Thyroid gland (tissue), 4 donors: ENCODE measurements around the gene NKX2-2. TPM values are rescaled to one million over a fixed set of nuclear protein-coding genes. Genes with fewer than 3 reads are reported as not detected.

Experiments
- DNase-seq, 2 donors: peaks; one replicate each; pipeline ENCODE4 v3.0.0-alpha.2; 2019
- H3K27ac ChIP-seq, 3 donors: fragments of 200-600 bp; sonication (generic); 1 replicate in 2 of 3; 2 replicates in 1 of 3; pipeline ENCODE4 v1.5.1; 2016 to 2019; ENCODE audit warnings: mild to moderate bottlenecking in 1 of 3, moderate library complexity in 1 of 3
- H3K27me3 ChIP-seq: fragments of 200-600 bp; sonication (generic); one replicate; pipeline ENCODE4 v1.5.1; 2019
- H3K36me3 ChIP-seq, 2 donors: fragments of 200-600 bp; sonication (generic); one replicate each; pipeline ENCODE4 v1.5.1; 2016 to 2019
- H3K4me1 ChIP-seq, 2 donors: fragments of 200-600 bp; sonication (generic); one replicate each; pipeline ENCODE4 v1.5.1; 2017 to 2019
- H3K4me3 ChIP-seq, 3 donors: fragments of 200-600 bp; sonication (generic); replicated peaks in 1 of 3; 1 replicate in 2 of 3; 2 replicates in 1 of 3; pipeline ENCODE4 v1.5.1; 2016; ENCODE audit warnings: mild to moderate bottlenecking in 1 of 3
- H3K9me3 ChIP-seq: fragments of 200-600 bp; sonication (generic); one replicate; pipeline ENCODE4 v1.5.1; 2017
- POLR2A ChIP-seq, 2 donors: fragments of 450-650 bp; IDR thresholded peaks; one replicate each; pipeline ENCODE4 v1.6.1; 2017; ENCODE audit warnings: antibody characterized with exemption in 2 of 2, mild to moderate bottlenecking in 2 of 2, moderate library complexity in 1 of 2
- WGBS, 2 donors: methylation state at CpG; one replicate each; pipeline ENCODE4 v1.1.5; 2017; 5-methylcytosine and 5-hydroxymethylcytosine counted together
- intact Hi-C: fragments of 100-400 bp; cut with DNase I; formaldehyde crosslinking; loops from one replicate; pipeline ENCODE4 v1.15.1; 2023
- total RNA-seq, 4 donors: library from RNA; depleted of rRNA; stranded (reverse); fragments of >200 nt; gene quantifications; one replicate each; pipeline ENCODE4 v1.2.3, GENCODE V29; 2016
- TF ChIP-seq, protein P1 (sequence below), 6 experiments: fragments of 200-600 bp in 3 of 6; fragments of 450-650 bp in 3 of 6; sonication (generic) in 3 of 6; IDR thresholded peaks; one replicate each; pipeline ENCODE4 v1.5.1; 2016 to 2019; ENCODE audit warnings: antibody characterized with exemption in 6 of 6, mild to moderate bottlenecking in 2 of 6, inconsistent platforms in 1 of 6, moderate library complexity in 1 of 6

Gene NKX2-2
- total RNA-seq, 4 donors from 2014 or later, result 0.42 TPM; not detected in 3

DNA sequence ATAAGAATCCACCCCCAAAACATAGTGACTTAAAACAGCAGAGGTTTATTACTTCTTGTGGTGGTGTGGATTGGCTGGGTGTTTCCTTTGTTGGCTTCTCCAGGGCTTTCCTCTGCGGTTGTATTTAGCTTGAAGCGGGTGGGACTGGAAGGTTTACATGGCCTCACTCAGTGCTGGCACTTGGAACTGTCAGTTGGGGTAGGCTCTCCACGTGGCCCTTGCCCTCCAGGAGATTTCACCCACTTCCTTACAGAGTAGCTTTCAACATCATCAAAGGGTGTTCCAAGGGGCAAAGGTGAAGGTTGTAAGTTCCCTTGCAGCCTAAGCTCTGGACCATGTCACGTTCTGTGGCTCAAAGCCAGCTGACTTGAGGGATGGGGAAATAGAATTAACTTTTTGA is 32.5 kb upstream of the NKX2-2 start:
- DNase-seq, result no peak
- H3K9me3 ChIP-seq, result no peaks in the 10 kb centered on the region
- no peak for TF ChIP-seq POLR2A (IDR thresholded peaks at IDR 0.05)
- TF ChIP-seq, protein P1, sequence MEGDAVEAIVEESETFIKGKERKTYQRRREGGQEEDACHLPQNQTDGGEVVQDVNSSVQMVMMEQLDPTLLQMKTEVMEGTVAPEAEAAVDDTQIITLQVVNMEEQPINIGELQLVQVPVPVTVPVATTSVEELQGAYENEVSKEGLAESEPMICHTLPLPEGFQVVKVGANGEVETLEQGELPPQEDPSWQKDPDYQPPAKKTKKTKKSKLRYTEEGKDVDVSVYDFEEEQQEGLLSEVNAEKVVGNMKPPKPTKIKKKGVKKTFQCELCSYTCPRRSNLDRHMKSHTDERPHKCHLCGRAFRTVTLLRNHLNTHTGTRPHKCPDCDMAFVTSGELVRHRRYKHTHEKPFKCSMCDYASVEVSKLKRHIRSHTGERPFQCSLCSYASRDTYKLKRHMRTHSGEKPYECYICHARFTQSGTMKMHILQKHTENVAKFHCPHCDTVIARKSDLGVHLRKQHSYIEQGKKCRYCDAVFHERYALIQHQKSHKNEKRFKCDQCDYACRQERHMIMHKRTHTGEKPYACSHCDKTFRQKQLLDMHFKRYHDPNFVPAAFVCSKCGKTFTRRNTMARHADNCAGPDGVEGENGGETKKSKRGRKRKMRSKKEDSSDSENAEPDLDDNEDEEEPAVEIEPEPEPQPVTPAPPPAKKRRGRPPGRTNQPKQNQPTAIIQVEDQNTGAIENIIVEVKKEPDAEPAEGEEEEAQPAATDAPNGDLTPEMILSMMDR (IDR thresholded peaks at IDR 0.05), result no peak
- no peaks in the 10 kb centered on the region for H3K36me3 ChIP-seq
- H3K27ac ChIP-seq, result no peak overlapping the region
- intact Hi-C loops, result no loop called here
- H3K27me3 ChIP-seq, result no peaks in the 10 kb centered on the region
- H3K4me3 ChIP-seq, result no peak overlapping the region
- 29 to 50% methylated on average over 4 of the region's 4 CpGs for WGBS, 2 donors
- H3K4me1 ChIP-seq, result no peaks in the 10 kb centered on the region

DNA sequence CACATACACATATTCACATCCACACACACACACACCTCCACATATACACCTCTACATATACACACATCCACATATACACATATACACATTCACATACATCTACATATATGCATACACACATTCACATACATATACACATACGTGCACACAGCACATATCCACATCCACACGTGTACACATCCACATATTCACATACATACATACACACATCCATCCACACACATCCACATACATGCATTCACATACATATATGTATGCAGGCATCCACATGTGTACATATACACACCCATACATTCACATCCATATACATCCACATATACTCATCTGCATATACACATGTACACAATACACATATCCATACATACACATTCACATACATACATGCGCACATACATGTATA is 25.6 kb upstream of the NKX2-2 start:
- no peaks in the 10 kb centered on the region for H3K27me3 ChIP-seq
- H3K9me3 ChIP-seq, result no peaks in the 10 kb centered on the region
- peaks cover 0 to 6% of the 10 kb centered on the region in 2 donors for H3K4me1 ChIP-seq
- H3K4me3 ChIP-seq, result no peak overlapping the region
- DNase-seq, result no peak
- TF ChIP-seq, protein P1 (IDR thresholded peaks at IDR 0.05), result no peak
- no peak for TF ChIP-seq POLR2A (IDR thresholded peaks at IDR 0.05)
- no peaks in the 10 kb centered on the region for H3K36me3 ChIP-seq
- intact Hi-C loops, result no loop called here
- no peak overlapping the region for H3K27ac ChIP-seq
- WGBS, 2 donors, result 90 to 92% methylated on average over 3 of the region's 3 CpGs

GRCh38 chr20:21534886-21535285 is 21.0 kb upstream of the NKX2-2 start:
- no peaks in the 10 kb centered on the region for H3K9me3 ChIP-seq
- peaks cover 0 to 6% of the 10 kb centered on the region in 2 donors for H3K4me1 ChIP-seq
- intact Hi-C loops, result no loop called here
- no peak overlapping the region for H3K27ac ChIP-seq
- H3K4me3 ChIP-seq, result no peak overlapping the region
- DNase-seq, result no peak
- H3K27me3 ChIP-seq, result no peaks in the 10 kb centered on the region
- 70 to 81% methylated on average over 2 of the region's 2 CpGs for WGBS, 2 donors
- TF ChIP-seq, protein P1 (IDR thresholded peaks at IDR 0.05), result no peak
- TF ChIP-seq POLR2A (IDR thresholded peaks at IDR 0.05), result no peak
- no peaks in the 10 kb centered on the region for H3K36me3 ChIP-seq

DNA sequence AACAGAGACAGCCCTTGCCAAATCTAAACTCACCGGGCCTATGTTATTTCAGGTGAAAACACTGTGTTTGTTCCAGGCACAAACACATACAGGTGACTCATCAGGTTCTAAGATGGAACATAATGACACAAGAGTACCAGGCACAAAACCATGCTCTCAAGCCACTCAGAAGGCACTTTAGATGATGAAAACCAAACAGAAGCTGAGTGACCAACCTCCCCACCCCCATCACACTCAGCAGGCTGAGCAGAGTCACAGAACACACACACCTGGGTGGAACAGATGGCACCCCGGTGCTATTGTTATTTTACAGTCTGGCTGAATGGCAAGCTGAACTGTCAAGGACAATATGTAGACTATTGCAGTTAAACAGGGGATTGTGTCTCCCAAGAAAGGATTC is 20.6 kb upstream of the NKX2-2 start:
- Histone ChIP-seq H3K4me3 (no peak overlapping the region), H3K27me3 (no peaks in the 10 kb centered on the region), H3K27ac (no peak overlapping the region), H3K9me3 (no peaks in the 10 kb centered on the region), H3K36me3 (no peaks in the 10 kb centered on the region), H3K4me1 (peaks cover 0 to 6% of the 10 kb centered on the region in 2 donors)
- DNase-seq, result peak; percentile 74 to 79
- 23 to 30% methylated on average over 2 of the region's 2 CpGs for WGBS, 2 donors
- TF ChIP-seq, protein P1 (IDR thresholded peaks at IDR 0.05), result no peak
- no peak for TF ChIP-seq POLR2A (IDR thresholded peaks at IDR 0.05)
- intact Hi-C loops, result no loop called here

- no peak for DNase-seq
- WGBS, 2 donors, result 33 to 35% methylated on average over 6 of the region's 6 CpGs
- Histone ChIP-seq H3K36me3 (no peaks in the 10 kb centered on the region), H3K27me3 (no peaks in the 10 kb centered on the region), H3K4me1 (peaks cover 0 to 3% of the 10 kb centered on the region in 2 donors), H3K9me3 (no peaks in the 10 kb centered on the region), H3K4me3 (no peak overlapping the region), H3K27ac (no peak overlapping the region)
- TF ChIP-seq, protein P1 (IDR thresholded peaks at IDR 0.05), result peak in 3 of 6 experiments; percentile 40 to 64 (median 50)
- no peak for TF ChIP-seq POLR2A (IDR thresholded peaks at IDR 0.05)
- intact Hi-C loops, result no loop called here
Measured at GRCh38 chr20:21529863-21530262, 16.0 kb upstream of the NKX2-2 start.
